Endothelial cell of umbilical vein (primary cell): Measurements from ENCODE around the gene RSRC1. TPM values are rescaled to one million over a fixed set of nuclear protein-coding genes. Genes with fewer than 3 reads are reported as not detected.

Source experiments
- BruUV-seq: library from RNA; stranded (reverse); fragments of 400-500 nt; replicated peaks from 2 replicates; lab custom pipeline; 2021; lab: Mats Ljungman, UMichigan
- CTCF ChIA-PET: fragments of 300-600, 350-600 bp; sonication (Branson Sonifier 250); formaldehyde crosslinking; loops from one replicate; lab custom pipeline; 2021; ENCODE audit warnings: antibody characterized with exemption, inconsistent platforms; lab: Charles Lee
- POLR2A ChIA-PET: fragments of 300-600, 350-600 bp; sonication (Branson Sonifier 250); formaldehyde crosslinking; loops from one replicate; lab custom pipeline; 2021; ENCODE audit warnings: antibody characterized with exemption, inconsistent platforms; lab: Charles Lee
- DNase-seq: peaks from one replicate; pipeline ENCODE4 v3.0.0-alpha.2; 2011; ENCODE audit warnings: low read depth, low spot score
- FAIRE-seq: peaks from 2 replicates; lab custom pipeline; 2011; peaks lifted over from hg19 to GRCh38; lab: Jason Lieb, UNC
- H2AFZ ChIP-seq: 2 replicates; pipeline ENCODE4 v1.6.0; 2012; ENCODE audit warnings: low read depth, low read length, control low read depth, inconsistent platforms
- H3K27ac ChIP-seq: 2 replicates; pipeline ENCODE4 v1.5.1; 2011; ENCODE audit warnings: low read depth, mild to moderate bottlenecking, control low read depth, low read length, moderate library complexity; ENCODE audit not compliant: insufficient read depth
- H3K27me3 ChIP-seq, 2 experiments: 2 replicates each; pipeline versions ENCODE4 v1.6.0 to v1.6.1; 2011; ENCODE audit warnings: low read length in 2 of 2, mixed read lengths in 1 of 2; ENCODE audit not compliant: control insufficient read depth in 2 of 2, insufficient read depth in 2 of 2
- H3K36me3 ChIP-seq, 2 experiments: 2 replicates in 1 of 2; 3 replicates in 1 of 2; pipeline ENCODE4 v1.5.1; 2011; ENCODE audit warnings: low read length in 2 of 2, mild to moderate bottlenecking in 1 of 2, moderate library complexity in 1 of 2; ENCODE audit not compliant: control insufficient read depth in 2 of 2, insufficient read depth in 2 of 2; ENCODE audit errors: extremely low read depth in 1 of 2
- H3K4me1 ChIP-seq: 3 replicates; pipeline ENCODE4 v1.5.1; 2011; ENCODE audit warnings: mild to moderate bottlenecking, low read length; ENCODE audit not compliant: control insufficient read depth, insufficient read depth; ENCODE audit errors: extremely low read depth
- H3K4me2 ChIP-seq: 2 replicates; pipeline ENCODE4 v1.6.1; 2011; ENCODE audit warnings: low read length, control low read depth, mixed read lengths; ENCODE audit not compliant: insufficient read depth
- H3K4me3 ChIP-seq, 3 experiments: fragments of 200-600 bp in 1 of 3; sonication (generic), shearing (Covaris generic) in 1 of 3; replicated peaks in 1 of 3; 2 replicates each; pipeline ENCODE4 v1.5.1; 2011 to 2016; ENCODE audit warnings: control low read depth in 3 of 3, low read length in 3 of 3, mild to moderate bottlenecking in 2 of 3, inconsistent platforms in 1 of 3, low read depth in 1 of 3, moderate library complexity in 1 of 3; ENCODE audit not compliant: insufficient read depth in 1 of 3
- H3K79me2 ChIP-seq: 2 replicates; pipeline ENCODE4 v1.6.0; 2012; ENCODE audit warnings: low read length, inconsistent platforms; ENCODE audit not compliant: control insufficient read depth, insufficient read depth
- H3K9ac ChIP-seq: replicated peaks from 2 replicates; pipeline ENCODE3; 2011; ENCODE audit warnings: low read length, control low read depth; ENCODE audit not compliant: insufficient read depth; ENCODE audit errors: extremely low read depth
- H3K9me1 ChIP-seq: replicated peaks from 3 replicates; pipeline ENCODE4 v1.6.0; 2011; ENCODE audit warnings: mild to moderate bottlenecking, low read length; ENCODE audit not compliant: control insufficient read depth, insufficient read depth; ENCODE audit errors: extremely low read depth
- H3K9me3 ChIP-seq: replicated peaks from 2 replicates; pipeline ENCODE4 v1.5.1; 2012; ENCODE audit warnings: low read length, inconsistent platforms; ENCODE audit not compliant: control insufficient read depth, insufficient read depth
- H4K20me1 ChIP-seq: replicated peaks from 2 replicates; pipeline ENCODE3; 2011; ENCODE audit warnings: mild to moderate bottlenecking, low read length; ENCODE audit not compliant: control insufficient read depth, insufficient read depth; ENCODE audit errors: extremely low read depth
- EZH2 ChIP-seq: IDR thresholded peaks from 2 replicates; pipeline ENCODE4 v1.6.1; 2012; ENCODE audit warnings: borderline replicate concordance, low read depth, mild to moderate bottlenecking, moderate library complexity, low read length, inconsistent platforms; ENCODE audit not compliant: severe bottlenecking
- FOS ChIP-seq: IDR thresholded peaks from 2 replicates; pipeline ENCODE4 v1.6.1; 2011; ENCODE audit warnings: mild to moderate bottlenecking, low read length, moderate library complexity, borderline replicate concordance; ENCODE audit not compliant: insufficient read depth
- GATA2 ChIP-seq: IDR thresholded peaks from 2 replicates; pipeline ENCODE4 v1.7.0; 2011; ENCODE audit warnings: low read depth, mild to moderate bottlenecking, moderate library complexity, mixed read lengths, low read length; ENCODE audit not compliant: insufficient read length, insufficient read depth
- JUN ChIP-seq: IDR thresholded peaks from 2 replicates; pipeline ENCODE4 v1.6.1; 2011; ENCODE audit warnings: borderline replicate concordance, low read depth; ENCODE audit not compliant: insufficient read length, insufficient read depth
- MYC ChIP-seq: IDR thresholded peaks from one replicate; pipeline ENCODE4 v1.6.1; 2011; ENCODE audit warnings: mild to moderate bottlenecking, low read depth, low read length
- POLR2A ChIP-seq: IDR thresholded peaks from 2 replicates; pipeline ENCODE4 v1.6.1; 2012; ENCODE audit warnings: low read depth, mild to moderate bottlenecking, control low read depth, low read length
- POLR2AphosphoS5 ChIP-seq: IDR thresholded peaks from 2 replicates; pipeline ENCODE4 v1.6.1; 2012; ENCODE audit warnings: low read depth, mild to moderate bottlenecking, control low read depth, low read length, moderate library complexity; ENCODE audit not compliant: insufficient read depth
- dilution Hi-C: fragments of 300-500 bp; cut with MboI; formaldehyde crosslinking; loops from one replicate; pipeline ENCODE4 v1.15.0; 2019; ENCODE audit warnings: low sequenced_read_pairs; ENCODE audit not compliant: extremely low pct_ligation_motif_present
- intact Hi-C: fragments of 100-400 bp; cut with micrococcal nuclease; formaldehyde crosslinking; loops from one replicate; pipeline ENCODE4 v1.10.0; 2022
- polyA plus RNA-seq, 4 experiments: library from polyadenylated mRNA; depleted of rRNA in 3 of 4; stranded (reverse) in 3 of 4; unstranded in 1 of 4; fragments of >200 nt; gene quantifications; 2 replicates each; pipeline versions ENCODE4 v1.2.1 to v1.2.3, GENCODE V29; 2011 to 2012; ENCODE audit warnings: missing spikeins in 1 of 4
- total RNA-seq: library from RNA; stranded (reverse); gene quantifications from 2 replicates; pipeline ENCODE4 v1.2.3, GENCODE V29; 2021
- TF ChIP-seq, protein P1 (sequence below): IDR thresholded peaks from 2 replicates; pipeline ENCODE4 v1.6.1; 2011; ENCODE audit not compliant: insufficient read depth, insufficient read length
- TF ChIP-seq, protein P2 (sequence below), 2 donors: IDR thresholded peaks; 1 replicate in 1 of 2; 2 replicates in 1 of 2; pipeline ENCODE4 v1.5.1; 2011; ENCODE audit warnings: low read length in 2 of 2, mild to moderate bottlenecking in 2 of 2, moderate library complexity in 2 of 2, control low read depth in 1 of 2, inconsistent platforms in 1 of 2, low read depth in 1 of 2; ENCODE audit not compliant: insufficient read depth in 1 of 2; ENCODE audit errors: extremely low read depth in 1 of 2

Gene RSRC1
- total and polyA plus RNA-seq, 2 donors (not counting 3 experiments of a cell fraction or from before 2014, with no cell fraction given), result 1.8 to 25.4 TPM

DNA sequence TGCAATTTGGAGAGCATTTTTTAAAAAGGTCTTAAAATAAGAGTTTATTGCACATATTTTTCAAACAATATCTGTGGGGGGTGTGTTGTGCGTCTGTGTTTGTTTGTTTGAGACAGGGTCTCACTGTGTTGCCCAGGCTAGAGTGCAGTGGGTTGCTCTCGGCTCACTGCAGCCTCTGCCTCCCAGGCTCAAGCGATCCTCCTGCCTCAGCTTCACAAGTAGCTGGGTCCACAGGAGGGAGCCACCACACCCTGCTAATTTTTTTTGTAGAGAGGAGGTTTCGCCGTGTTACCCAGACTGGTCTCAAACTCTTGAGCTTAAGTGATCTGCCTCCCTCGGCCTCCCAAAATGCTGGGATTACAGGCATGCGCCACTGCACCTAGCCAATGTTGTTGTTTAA, 463.8 kb downstream of the RSRC1 start:
- BruUV-seq, result no TSS peak
- FAIRE-seq (no peak), DNase-seq (no peak)
- H3K9me3 ChIP-seq, result no peaks in the 10 kb centered on the region
- no peak for TF ChIP-seq EZH2
- no peak for TF ChIP-seq GATA2
- TF ChIP-seq, protein P1, sequence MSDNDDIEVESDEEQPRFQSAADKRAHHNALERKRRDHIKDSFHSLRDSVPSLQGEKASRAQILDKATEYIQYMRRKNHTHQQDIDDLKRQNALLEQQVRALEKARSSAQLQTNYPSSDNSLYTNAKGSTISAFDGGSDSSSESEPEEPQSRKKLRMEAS, result no peak
- TF ChIP-seq FOS, result no peak
- no peak for TF ChIP-seq MYC
- no peak for TF ChIP-seq POLR2AphosphoS5
- TF ChIP-seq POLR2A, result no peak
- TF ChIP-seq JUN, result no peak
- TF ChIP-seq, protein P2, sequence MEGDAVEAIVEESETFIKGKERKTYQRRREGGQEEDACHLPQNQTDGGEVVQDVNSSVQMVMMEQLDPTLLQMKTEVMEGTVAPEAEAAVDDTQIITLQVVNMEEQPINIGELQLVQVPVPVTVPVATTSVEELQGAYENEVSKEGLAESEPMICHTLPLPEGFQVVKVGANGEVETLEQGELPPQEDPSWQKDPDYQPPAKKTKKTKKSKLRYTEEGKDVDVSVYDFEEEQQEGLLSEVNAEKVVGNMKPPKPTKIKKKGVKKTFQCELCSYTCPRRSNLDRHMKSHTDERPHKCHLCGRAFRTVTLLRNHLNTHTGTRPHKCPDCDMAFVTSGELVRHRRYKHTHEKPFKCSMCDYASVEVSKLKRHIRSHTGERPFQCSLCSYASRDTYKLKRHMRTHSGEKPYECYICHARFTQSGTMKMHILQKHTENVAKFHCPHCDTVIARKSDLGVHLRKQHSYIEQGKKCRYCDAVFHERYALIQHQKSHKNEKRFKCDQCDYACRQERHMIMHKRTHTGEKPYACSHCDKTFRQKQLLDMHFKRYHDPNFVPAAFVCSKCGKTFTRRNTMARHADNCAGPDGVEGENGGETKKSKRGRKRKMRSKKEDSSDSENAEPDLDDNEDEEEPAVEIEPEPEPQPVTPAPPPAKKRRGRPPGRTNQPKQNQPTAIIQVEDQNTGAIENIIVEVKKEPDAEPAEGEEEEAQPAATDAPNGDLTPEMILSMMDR (IDR thresholded peaks at IDR 0.05; ENCODE audit: extremely low read depth in 1 of 2, insufficient read depth in 1 of 2, low read depth in 1 of 2, low read length in 2 of 2), result no peak
- H3K36me3 ChIP-seq, result no peaks in the 10 kb centered on the region
- H3K9ac ChIP-seq, result no peak overlapping the region
- ChIA-PET CTCF (interaction anchor here (0.6 kb wide), 1 partner anchor 330 kb away, joined by 3 read pairs; no protein-coding TSS in a partner anchor), POLR2A (no interaction called here)
- H3K79me2 ChIP-seq, result no peaks in the 10 kb centered on the region
- H3K4me1 ChIP-seq, result no peaks in the 10 kb centered on the region
- dilution Hi-C loops (no loop called here), intact Hi-C loops (loop anchor here (5.0 kb wide), 1 partner anchor 89 kb away; no protein-coding TSS in a partner anchor)
- no peaks in the 10 kb centered on the region for H3K27me3 ChIP-seq
- H2AFZ ChIP-seq, result no peak overlapping the region
- no peaks in the 10 kb centered on the region for H3K9me1 ChIP-seq
- no peak overlapping the region for H3K4me2 ChIP-seq
- H3K4me3 ChIP-seq, result no peak overlapping the region
- no peaks in the 10 kb centered on the region for H4K20me1 ChIP-seq
- H3K27ac ChIP-seq, result no peak overlapping the region
